ENCODE data around the gene TMEM213. TPM values are rescaled to one million over a fixed set of nuclear protein-coding genes. Genes with fewer than 3 reads are reported as not detected.

The TMEM213 gene
- total and polyA plus RNA-seq, 3 experiments from 2014 or later = 0.05 TPM; not detected in 2

GRCh38 chr7:138814816-138815332 lies 17.1 kb downstream of the TMEM213 start:
- Mint-ChIP-seq H3K4me3 (no peak overlapping the region), H3K27me3 (peaks cover 0 to 2% of the 10 kb centered on the region in 2 donors), H3K27ac (peak overlapping the region in 1 of 8 donors; percentile 19), H3K9me3 (no peaks in the 10 kb centered on the region), H3K4me1 (no peaks in the 10 kb centered on the region), H3K36me3 (no peaks in the 10 kb centered on the region)
- no peak for DNase-seq
- Histone ChIP-seq H3K36me3 (ENCODE audit: insufficient read depth, low read length) (no peaks in the 10 kb centered on the region), H3K4me1 (ENCODE audit: insufficient read depth, low read length) (no peaks in the 10 kb centered on the region), H3K27ac (ENCODE audit: low read depth, low read length) (no peak overlapping the region), H3K4me3 (ENCODE audit: low read length) (no peak overlapping the region), H3K27me3 (ENCODE audit: insufficient read depth, low read length, poor library complexity, severe bottlenecking) (no peaks in the 10 kb centered on the region), H3K9me3 (ENCODE audit: low read length) (no peaks in the 10 kb centered on the region)
- CTCF ChIA-PET = no interaction called here
- POLR2A ChIA-PET = no interaction called here

DNA sequence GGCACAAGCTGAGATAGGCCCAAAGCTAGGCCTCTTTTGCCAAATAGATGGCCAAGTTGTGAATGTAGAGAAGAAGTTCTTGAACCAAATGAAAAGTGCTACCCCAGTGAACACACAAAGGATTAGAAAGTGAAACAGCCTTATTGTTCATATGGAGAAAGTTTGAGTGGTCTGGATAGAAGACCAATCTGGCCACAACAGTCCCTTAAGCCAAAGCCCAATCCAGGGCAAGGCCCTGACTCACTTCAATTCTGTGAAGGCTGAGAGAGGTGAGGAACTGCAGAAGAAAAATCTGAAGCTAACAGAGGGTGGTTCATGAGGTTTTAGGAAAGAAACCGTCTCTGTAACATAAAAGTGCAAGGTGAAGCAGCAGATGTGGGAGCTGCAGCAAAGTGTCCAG lies 18.9 kb downstream of the TMEM213 start:
- no peaks in the 10 kb centered on the region for H3K9me3 Mint-ChIP-seq
- H3K36me3 Mint-ChIP-seq = no peaks in the 10 kb centered on the region
- Histone ChIP-seq H3K27ac (ENCODE audit: low read depth, low read length) (no peak overlapping the region), H3K9me3 (ENCODE audit: low read length) (no peaks in the 10 kb centered on the region), H3K36me3 (ENCODE audit: insufficient read depth, low read length) (no peaks in the 10 kb centered on the region), H3K4me3 (ENCODE audit: low read length) (no peak overlapping the region), H3K27me3 (ENCODE audit: insufficient read depth, low read length, poor library complexity, severe bottlenecking) (no peaks in the 10 kb centered on the region), H3K4me1 (ENCODE audit: insufficient read depth, low read length) (no peaks in the 10 kb centered on the region)
- peaks cover 0 to 2% of the 10 kb centered on the region in 2 donors for H3K27me3 Mint-ChIP-seq
- DNase-seq = no peak
- ChIA-PET POLR2A (no interaction called here), CTCF (no interaction called here)
- no peaks in the 10 kb centered on the region for H3K4me1 Mint-ChIP-seq
- no peak overlapping the region for H3K4me3 Mint-ChIP-seq
- no peak overlapping the region for H3K27ac Mint-ChIP-seq

GRCh38 chr7:138819625-138820024 lies 21.8 kb downstream of the TMEM213 start:
- POLR2A ChIA-PET = no interaction called here
- Mint-ChIP-seq H3K4me1 (no peaks in the 10 kb centered on the region), H3K4me3 (no peak overlapping the region)

DNA sequence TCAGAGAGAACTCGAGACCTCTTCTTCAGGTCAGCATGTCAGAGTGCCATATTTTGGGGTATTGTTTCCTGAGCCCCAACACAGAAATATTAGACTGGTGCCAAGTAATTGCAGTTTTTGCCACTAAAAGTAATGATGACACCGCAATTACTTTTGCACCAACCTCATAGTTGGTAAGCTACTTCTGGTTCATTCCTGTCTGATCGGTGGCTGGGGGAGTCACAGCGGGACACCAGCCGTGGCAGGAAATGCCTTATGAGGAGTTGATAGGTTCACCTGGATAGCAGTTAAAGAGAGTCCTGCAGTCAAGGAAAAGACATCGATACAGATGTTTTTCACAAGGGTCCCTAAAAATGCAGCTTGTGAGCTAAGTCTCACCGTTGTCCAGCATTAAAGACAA lies 24.1 kb downstream of the TMEM213 start:
- Mint-ChIP-seq H3K4me3 (no peak overlapping the region), H3K4me1 (peaks cover 0 to 3% (median 0%) of the 10 kb centered on the region in 3 donors), H3K9me3 (no peaks in the 10 kb centered on the region), H3K36me3 (no peaks in the 10 kb centered on the region), H3K27me3 (peaks cover 7 to 14% of the 10 kb centered on the region in 2 donors), H3K27ac (no peak overlapping the region)
- no peak overlapping the region for H3K4me3 ChIP-seq (ENCODE audit: low read length)
- no peaks in the 10 kb centered on the region for H3K27me3 ChIP-seq (ENCODE audit: insufficient read depth, low read length, poor library complexity, severe bottlenecking)
- H3K36me3 ChIP-seq (ENCODE audit: insufficient read depth, low read length) = no peaks in the 10 kb centered on the region
- no peak overlapping the region for H3K27ac ChIP-seq (ENCODE audit: low read depth, low read length)
- no peaks in the 10 kb centered on the region for H3K4me1 ChIP-seq (ENCODE audit: insufficient read depth, low read length)
- DNase-seq = no peak
- POLR2A ChIA-PET = no interaction called here
- no peaks in the 10 kb centered on the region for H3K9me3 ChIP-seq (ENCODE audit: low read length)
- CTCF ChIA-PET = no interaction called here

More at GRCh38 chr7:138819625-138820024, 21.8 kb downstream of the TMEM213 start:
- Histone ChIP-seq H3K27ac (ENCODE audit: low read depth, low read length) (no peak overlapping the region), H3K36me3 (ENCODE audit: insufficient read depth, low read length) (no peaks in the 10 kb centered on the region), H3K9me3 (ENCODE audit: low read length) (no peaks in the 10 kb centered on the region), H3K4me1 (ENCODE audit: insufficient read depth, low read length) (no peaks in the 10 kb centered on the region), H3K27me3 (ENCODE audit: insufficient read depth, low read length, poor library complexity, severe bottlenecking) (no peaks in the 10 kb centered on the region), H3K4me3 (ENCODE audit: low read length) (no peak overlapping the region)
- Mint-ChIP-seq H3K36me3 (no peaks in the 10 kb centered on the region), H3K27ac (no peak overlapping the region), H3K9me3 (no peaks in the 10 kb centered on the region), H3K27me3 (peaks cover 0 to 2% of the 10 kb centered on the region in 2 donors)
- CTCF ChIA-PET = no interaction called here
- DNase-seq = no peak

DNA sequence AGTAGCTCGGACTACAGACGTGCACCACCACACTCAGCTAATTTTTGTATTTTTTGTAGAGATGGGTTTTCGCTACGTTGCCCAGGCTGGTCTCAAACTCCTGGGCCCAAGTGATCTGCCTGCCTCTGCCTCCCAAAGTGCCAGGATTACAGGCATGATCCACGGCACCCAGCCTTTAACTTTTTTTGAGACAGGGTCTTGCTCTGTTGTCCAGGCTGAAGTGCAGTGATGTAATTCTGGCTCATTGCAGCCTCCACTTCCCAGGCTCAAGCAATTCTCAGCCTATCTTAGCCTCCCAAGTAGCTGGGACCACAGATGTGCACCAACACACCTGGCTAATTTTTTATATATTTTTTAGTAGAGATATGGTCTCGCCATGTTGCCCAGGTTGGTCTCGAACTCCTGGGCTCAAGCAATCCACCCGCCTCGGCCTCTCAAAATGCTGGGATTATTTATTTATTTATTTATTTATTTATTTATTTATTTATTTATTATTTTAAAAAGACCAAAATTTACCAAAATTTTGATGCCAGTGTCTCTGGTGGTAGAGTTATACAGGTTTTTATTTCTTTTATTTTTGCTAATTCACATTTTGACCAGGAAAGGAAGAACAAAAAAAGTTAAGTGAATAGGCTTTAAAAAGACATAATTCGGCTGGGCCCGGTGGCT lies 25.2 kb downstream of the TMEM213 start:
- peaks cover 7 to 18% of the 10 kb centered on the region in 2 donors for H3K27me3 Mint-ChIP-seq
- ChIA-PET CTCF (no interaction called here), POLR2A (no interaction called here)
- H3K4me1 ChIP-seq (ENCODE audit: insufficient read depth, low read length) = no peaks in the 10 kb centered on the region
- no peak for DNase-seq
- H3K27ac ChIP-seq (ENCODE audit: low read depth, low read length) = no peak overlapping the region
- H3K27ac Mint-ChIP-seq = no peak overlapping the region
- no peak overlapping the region for H3K4me3 ChIP-seq (ENCODE audit: low read length)
- H3K4me1 Mint-ChIP-seq = peaks cover 0 to 3% (median 0%) of the 10 kb centered on the region in 3 donors
- H3K9me3 Mint-ChIP-seq = no peaks in the 10 kb centered on the region
- no peak overlapping the region for H3K4me3 Mint-ChIP-seq
- no peaks in the 10 kb centered on the region for H3K9me3 ChIP-seq (ENCODE audit: low read length)
- H3K36me3 ChIP-seq (ENCODE audit: insufficient read depth, low read length) = no peaks in the 10 kb centered on the region
- no peaks in the 10 kb centered on the region for H3K36me3 Mint-ChIP-seq
- no peaks in the 10 kb centered on the region for H3K27me3 ChIP-seq (ENCODE audit: insufficient read depth, low read length, poor library complexity, severe bottlenecking)

GRCh38 chr7:138825049-138825721 lies 27.4 kb downstream of the TMEM213 start:
- Mint-ChIP-seq H3K36me3 (no peaks in the 10 kb centered on the region), H3K27me3 (peaks cover 7 to 21% of the 10 kb centered on the region in 2 donors), H3K9me3 (no peaks in the 10 kb centered on the region), H3K4me3 (no peak overlapping the region), H3K27ac (no peak overlapping the region), H3K4me1 (peaks cover 0 to 3% (median 0%) of the 10 kb centered on the region in 3 donors)
- H3K4me3 ChIP-seq (ENCODE audit: low read length) = no peak overlapping the region
- H3K27me3 ChIP-seq (ENCODE audit: insufficient read depth, low read length, poor library complexity, severe bottlenecking) = no peaks in the 10 kb centered on the region
- no peak overlapping the region for H3K27ac ChIP-seq (ENCODE audit: low read depth, low read length)
- POLR2A ChIA-PET = no interaction called here
- H3K36me3 ChIP-seq (ENCODE audit: insufficient read depth, low read length) = no peaks in the 10 kb centered on the region
- DNase-seq = no peak
- H3K9me3 ChIP-seq (ENCODE audit: low read length) = no peaks in the 10 kb centered on the region
- CTCF ChIA-PET = no interaction called here
- H3K4me1 ChIP-seq (ENCODE audit: insufficient read depth, low read length) = no peaks in the 10 kb centered on the region

DNA sequence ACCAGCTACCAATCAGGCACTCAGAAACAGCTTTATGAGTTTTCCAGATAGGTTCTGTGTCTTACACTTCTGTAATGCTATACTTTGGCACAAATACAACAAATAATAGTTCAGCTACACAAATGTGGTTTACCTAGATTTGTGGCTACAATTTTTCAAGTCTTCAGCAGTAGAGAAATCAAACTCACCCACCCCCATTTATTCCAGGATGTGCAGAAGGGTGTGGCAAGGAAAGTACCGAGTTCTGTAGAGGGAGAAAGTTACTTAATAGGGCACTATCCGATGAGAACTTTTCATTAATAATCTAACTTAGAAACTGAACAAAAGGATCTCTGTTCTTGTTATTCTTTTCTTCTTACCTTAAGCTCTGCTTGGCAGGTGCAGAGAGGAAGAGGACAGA lies 30.5 kb downstream of the TMEM213 start:
- Mint-ChIP-seq H3K27ac (no peak overlapping the region), H3K36me3 (no peaks in the 10 kb centered on the region), H3K27me3 (peaks cover 7 to 40% of the 10 kb centered on the region in 2 donors), H3K4me3 (no peak overlapping the region), H3K4me1 (peaks cover 0 to 3% (median 0%) of the 10 kb centered on the region in 3 donors), H3K9me3 (no peaks in the 10 kb centered on the region)
- Histone ChIP-seq H3K27me3 (ENCODE audit: insufficient read depth, low read length, poor library complexity, severe bottlenecking) (no peaks in the 10 kb centered on the region), H3K4me1 (ENCODE audit: insufficient read depth, low read length) (no peaks in the 10 kb centered on the region), H3K9me3 (ENCODE audit: low read length) (no peaks in the 10 kb centered on the region), H3K36me3 (ENCODE audit: insufficient read depth, low read length) (no peaks in the 10 kb centered on the region), H3K4me3 (ENCODE audit: low read length) (no peak overlapping the region), H3K27ac (ENCODE audit: low read depth, low read length) (no peak overlapping the region)
- POLR2A ChIA-PET = no interaction called here
- no peak for DNase-seq
- CTCF ChIA-PET = no interaction called here

DNA sequence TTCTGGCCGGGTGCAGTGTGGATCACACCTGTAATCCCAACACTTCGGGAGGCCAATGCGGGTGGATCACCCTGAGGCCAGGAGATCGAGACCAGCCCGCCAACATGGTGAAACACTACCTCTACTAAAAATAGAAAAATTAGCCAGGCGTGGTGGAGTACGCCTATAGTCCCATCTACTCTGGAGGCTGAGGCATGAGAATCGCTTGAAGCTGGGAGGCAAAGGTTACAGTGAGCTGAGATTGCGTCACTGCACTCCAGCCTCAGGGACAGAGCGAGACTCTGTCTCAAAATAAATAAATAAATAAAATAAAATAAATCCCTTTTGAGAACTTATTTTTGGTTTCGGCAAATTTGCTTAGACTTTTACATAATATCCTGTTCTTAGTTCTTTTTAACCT lies 31.5 kb downstream of the TMEM213 start:
- H3K27me3 ChIP-seq (ENCODE audit: insufficient read depth, low read length, poor library complexity, severe bottlenecking) = no peaks in the 10 kb centered on the region
- ChIA-PET CTCF (no interaction called here), POLR2A (no interaction called here)
- no peaks in the 10 kb centered on the region for H3K9me3 Mint-ChIP-seq
- no peaks in the 10 kb centered on the region for H3K4me1 ChIP-seq (ENCODE audit: insufficient read depth, low read length)
- no peak for DNase-seq
- H3K27me3 Mint-ChIP-seq = peaks cover 13 to 47% of the 10 kb centered on the region in 2 donors
- no peaks in the 10 kb centered on the region for H3K9me3 ChIP-seq (ENCODE audit: low read length)
- H3K4me3 ChIP-seq (ENCODE audit: low read length) = no peak overlapping the region
- H3K27ac Mint-ChIP-seq = no peak overlapping the region
- H3K27ac ChIP-seq (ENCODE audit: low read depth, low read length) = no peak overlapping the region
- no peaks in the 10 kb centered on the region for H3K36me3 Mint-ChIP-seq
- no peaks in the 10 kb centered on the region for H3K36me3 ChIP-seq (ENCODE audit: insufficient read depth, low read length)
- peaks cover 0 to 4% (median 3%) of the 10 kb centered on the region in 3 donors for H3K4me1 Mint-ChIP-seq
- no peak overlapping the region for H3K4me3 Mint-ChIP-seq
